HepG2 (cell line): ENCODE results near the gene TNKS1BP1. TPM values are rescaled to one million over a fixed set of nuclear protein-coding genes. Genes with fewer than 3 reads are reported as not detected.

Source experiments
- ASH2L ChIP-seq: fragments of 300-600, 200-600 bp; sonication (generic); IDR thresholded peaks from 2 replicates; pipeline ENCODE4 v1.7.0; 2017; ENCODE audit warnings: low read depth, mild to moderate bottlenecking, moderate library complexity, mixed read lengths, low read length; ENCODE audit not compliant: insufficient read length
- ATF6 ChIP-seq: sonication (generic); formaldehyde crosslinking; conservative IDR thresholded peaks from 2 replicates; pipeline ENCODE4 v1.4.0; 2020; ENCODE audit warnings: missing genetic modification reagents
- CEBPG ChIP-seq: IDR thresholded peaks from 2 replicates; pipeline ENCODE4 v1.6.1; 2016
- CREM ChIP-seq, 2 experiments: sonication (generic) in 1 of 2; formaldehyde crosslinking in 1 of 2; IDR thresholded peaks; 2 replicates each; pipeline versions ENCODE4 v1.4.0 to v1.6.1; 2016 to 2020; ENCODE audit warnings: antibody characterized with exemption in 1 of 2, mild to moderate bottlenecking in 1 of 2, missing genetic modification reagents in 1 of 2
- FOSL1 ChIP-seq: sonication (generic); formaldehyde crosslinking; IDR thresholded peaks from 2 replicates; pipeline ENCODE4 v1.9.0; 2021; ENCODE audit warnings: missing genetic modification reagents, borderline replicate concordance
- FOXA1 ChIP-seq, 2 experiments: fragments of 450-650 bp in 1 of 2; sonication (generic) in 1 of 2; formaldehyde crosslinking in 1 of 2; IDR thresholded peaks; 2 replicates each; pipeline versions ENCODE4 v1.4.0 to v1.6.1; 2016 to 2020; ENCODE audit warnings: missing genetic modification reagents in 1 of 2
- FOXA3 ChIP-seq: IDR thresholded peaks from 2 replicates; pipeline ENCODE4 v1.6.1; 2016; ENCODE audit warnings: missing genetic modification reagents, missing compliant biosample characterization
- FOXP4 ChIP-seq: sonication (generic); formaldehyde crosslinking; IDR thresholded peaks from 2 replicates; pipeline ENCODE4 v1.4.0; 2020; ENCODE audit warnings: missing genetic modification reagents
- GATAD2A ChIP-seq: IDR thresholded peaks from 2 replicates; pipeline ENCODE4 v1.6.1; 2016
- MAFK ChIP-seq, 2 experiments: IDR thresholded peaks in 1 of 2; conservative IDR thresholded peaks in 1 of 2; 2 replicates each; pipeline ENCODE4 v1.6.1; 2011; ENCODE audit warnings: improper control_type of control experiment in 2 of 2, low read length in 2 of 2
- PITX1 ChIP-seq: sonication (generic); formaldehyde crosslinking; IDR thresholded peaks from 2 replicates; pipeline ENCODE4 v1.5.1; 2020; ENCODE audit warnings: mild to moderate bottlenecking, missing genetic modification reagents
- PRDM4 ChIP-seq: sonication (generic); formaldehyde crosslinking; IDR thresholded peaks from 2 replicates; pipeline ENCODE4 v1.9.0; 2021; ENCODE audit warnings: missing genetic modification reagents, borderline replicate concordance
- RBM22 ChIP-seq: fragments of 200-400 bp; formaldehyde crosslinking; optimal IDR thresholded peaks from 2 replicates; pipeline ENCODE3; 2017; ENCODE audit warnings: mild to moderate bottlenecking, low read length, moderate library complexity
- RXRB ChIP-seq: IDR thresholded peaks from 2 replicates; pipeline ENCODE4 v1.6.1; 2016; ENCODE audit warnings: borderline replicate concordance, missing genetic modification reagents, missing compliant biosample characterization
- SMARCC2 ChIP-seq: fragments of 450-650 bp; IDR thresholded peaks from 2 replicates; pipeline ENCODE4 v1.6.1; 2017; ENCODE audit warnings: antibody characterized with exemption, mild to moderate bottlenecking
- SOX5 ChIP-seq: IDR thresholded peaks from 2 replicates; pipeline ENCODE4 v1.6.1; 2016; ENCODE audit warnings: borderline replicate concordance
- SP140L ChIP-seq: sonication (generic); formaldehyde crosslinking; IDR thresholded peaks from 2 replicates; pipeline ENCODE4 v1.4.0; 2020; ENCODE audit warnings: missing genetic modification reagents, borderline replicate concordance
- ZMYM3 ChIP-seq: sonication (generic); formaldehyde crosslinking; IDR thresholded peaks from 2 replicates; pipeline ENCODE4 v1.5.1; 2020; ENCODE audit warnings: mild to moderate bottlenecking, missing genetic modification reagents
- ZNF430 ChIP-seq: sonication (generic); formaldehyde crosslinking; IDR thresholded peaks from 2 replicates; pipeline ENCODE4 v1.9.0; 2021; ENCODE audit warnings: mild to moderate bottlenecking, missing genetic modification reagents
- ZNF552 ChIP-seq: sonication (generic); formaldehyde crosslinking; IDR thresholded peaks from 2 replicates; pipeline ENCODE4 v1.9.0; 2022; ENCODE audit warnings: missing genetic modification reagents, mild to moderate bottlenecking, borderline replicate concordance
- ZSCAN30 ChIP-seq: sonication (generic); formaldehyde crosslinking; IDR thresholded peaks from 2 replicates; pipeline ENCODE4 v1.5.0; 2020; ENCODE audit warnings: mild to moderate bottlenecking, missing genetic modification reagents
- polyA plus RNA-seq, 8 experiments: library from polyadenylated mRNA; depleted of rRNA in 3 of 8; stranded (reverse) in 7 of 8; unstranded in 1 of 8; fragments of >200 nt; fragmentation: Illumina TruSeq in 4 of 8; extraction: Trizol in 4 of 8; gene quantifications; 2 replicates each; pipeline versions ENCODE4 v1.2.1 to v1.2.3, GENCODE V29; 2011 to 2016; ENCODE audit warnings: low read depth in 4 of 8, missing spikeins in 1 of 8, mixed read lengths in 1 of 8; ENCODE audit not compliant: insufficient read depth in 1 of 8
- total RNA-seq, 5 experiments: library from RNA; depleted of rRNA; stranded (reverse); fragments of >200 nt; fragmentation: Illumina TruSeq; extraction: Trizol; gene quantifications; 2 replicates each; pipeline ENCODE4 v1.2.3, GENCODE V29; 2016; ENCODE audit warnings: low read depth in 1 of 5

TNKS1BP1 gene
- total and polyA plus RNA-seq, 2 of the 13 experiments (the other 11 are each of a cell fraction or from before 2014, with no cell fraction given) = 13.7 to 15.0 TPM

DNA sequence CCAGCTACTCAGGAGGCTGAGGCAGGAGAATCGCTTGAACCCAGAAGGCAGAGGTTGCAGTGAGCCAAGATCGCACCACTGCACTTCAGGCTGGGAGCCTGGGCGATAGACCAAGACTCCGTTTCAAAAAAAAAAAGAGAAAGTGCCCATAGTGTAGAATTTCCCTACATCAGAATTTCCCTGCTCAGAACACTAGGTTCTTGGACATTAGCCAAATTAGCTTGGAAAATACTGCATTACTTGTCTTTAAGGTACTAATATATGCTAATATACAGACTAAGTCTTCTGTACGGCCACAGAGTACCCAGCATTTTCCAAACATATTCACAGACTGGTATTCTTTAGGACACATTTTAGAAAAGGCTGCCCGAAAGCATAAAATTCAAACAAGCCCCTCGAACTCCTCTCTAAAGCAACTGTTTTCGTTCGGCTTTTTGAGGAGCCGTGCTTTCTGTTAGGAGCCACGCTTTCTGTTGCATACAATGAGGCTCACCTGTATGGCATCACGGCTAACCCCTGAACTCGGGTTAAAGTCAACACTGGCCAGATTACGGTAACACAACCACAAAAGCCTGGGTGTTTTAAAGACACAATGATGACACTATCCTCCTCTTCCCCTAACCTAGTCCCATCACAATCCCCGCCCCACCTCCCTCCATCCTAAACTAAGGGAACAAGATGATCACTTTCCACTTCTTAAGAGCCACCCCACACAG, 18.4 kb downstream of the TNKS1BP1 start (continued):
- TF ChIP-seq SP140L (CRISPR knock-in tag) = no peak
- no peak for TF ChIP-seq ZSCAN30 (CRISPR knock-in tag)
- no peak for TF ChIP-seq ZNF552 (CRISPR knock-in tag)
- 0 out of 2 replicates have a peak, but pooled peaks have one; percentile 27 for TF ChIP-seq PITX1
- peak; percentile 66; the same call in 1 of the 2 replicates for TF ChIP-seq CEBPG (CRISPR knock-in tag)
- no peak for TF ChIP-seq MAFK (conservative IDR thresholded peaks at IDR 0.05 in 1 of 2, IDR thresholded peaks at IDR 0.05 in 1 of 2; ENCODE audit: low read length in 2 of 2)
- TF ChIP-seq FOXA3 (CRISPR knock-in tag) = peak; percentile 66
- no peak for TF ChIP-seq RBM22
- TF ChIP-seq FOSL1 (CRISPR knock-in tag) = no peak
- TF ChIP-seq ZMYM3 = peak; percentile 24; the same call in 1 of the 2 replicates
- 0 out of 2 replicates have a peak, but pooled peaks have one; percentile 21 for TF ChIP-seq RXRB
- TF ChIP-seq PRDM4 (CRISPR knock-in tag) = no peak
- TF ChIP-seq SOX5 (CRISPR knock-in tag) = peak; percentile 69
- no peak for TF ChIP-seq ZNF430 (CRISPR knock-in tag)
- TF ChIP-seq FOXA1 (IDR thresholded peaks at IDR 0.05) = no peak
- peak; percentile 83 for TF ChIP-seq FOXA1 (CRISPR knock-in tag; IDR thresholded peaks at IDR 0.05)
- TF ChIP-seq GATAD2A (CRISPR knock-in tag) = peak; percentile 50; the same call in 1 of the 2 replicates
- TF ChIP-seq CREM (IDR thresholded peaks at IDR 0.05) = peak; percentile 15; the same call in 1 of the 2 replicates
- no peak for TF ChIP-seq CREM (CRISPR knock-in tag; IDR thresholded peaks at IDR 0.05)
- peak; percentile 38 for TF ChIP-seq ASH2L
- peak; percentile 41; the same call in 1 of the 2 replicates for TF ChIP-seq FOXP4 (CRISPR knock-in tag)
- TF ChIP-seq SMARCC2 = no peak
- no peak for TF ChIP-seq ATF6 (CRISPR knock-in tag)
- TF ChIP-seq, all 625 proteins: peak for 40
